ENCODE measurements around the gene SIRPA.
"Not testable (repeated sequence)": the region's sequence is repeated elsewhere in the genome, so short reads cannot be mapped to it uniquely, and the experiment has no call there.

The SIRPA gene

GRCh38 chr20:1901704-1902103 is 6.5 kb downstream of the SIRPA start:
- intact Hi-C loops (cut with DNase I): no loop called here
- DNase-seq: peak in 8 of 10 donors; percentile 64 to 95 (median 75)

GRCh38 chr20:1902188-1902587 is 7.0 kb downstream of the SIRPA start:
- intact Hi-C loops (cut with DNase I): no loop called here
- DNase-seq: no peak

- intact Hi-C loops (cut with DNase I): no loop called here
- peak in 1 of 10 donors; percentile 75 for DNase-seq
These were observed 8.9 kb downstream of the SIRPA start for GRCh38 chr20:1904135-1904534.

- peak in 1 of 10 donors; percentile 61 for DNase-seq
- intact Hi-C loops (cut with DNase I): no loop called here
These were observed 9.8 kb downstream of the SIRPA start for GRCh38 chr20:1905009-1905408.

- DNase-seq: peak in 1 of 10 donors; percentile 86
- intact Hi-C loops (cut with DNase I): no loop called here
These were observed 10.5 kb downstream of the SIRPA start for GRCh38 chr20:1905693-1906092.

GRCh38 chr20:1906361-1907051 is 11.3 kb downstream of the SIRPA start:
- intact Hi-C loops (cut with DNase I): no loop called here
- no peak for DNase-seq

- intact Hi-C loops (cut with DNase I): no loop called here
- DNase-seq: peak in 1 of 10 donors; percentile 78
These were observed 12.4 kb downstream of the SIRPA start for GRCh38 chr20:1907586-1907985.

- peak in 1 of 10 donors; percentile 88 for DNase-seq
- intact Hi-C loops (cut with DNase I): no loop called here
These were observed 13.0 kb downstream of the SIRPA start for GRCh38 chr20:1908191-1908590.

GRCh38 chr20:1909097-1909496 is 13.9 kb downstream of the SIRPA start:
- DNase-seq: peak in 2 of 10 donors; percentile 57 to 87
- intact Hi-C loops (cut with DNase I): no loop called here

- peak in 2 of 10 donors; percentile 30 to 88 for DNase-seq
- intact Hi-C loops (cut with DNase I): no loop called here
These were observed 16.3 kb downstream of the SIRPA start for GRCh38 chr20:1911536-1911935.

GRCh38 chr20:1912053-1912452 is 16.8 kb downstream of the SIRPA start:
- peak in 7 of 10 donors; percentile 61 to 95 (median 72) for DNase-seq
- intact Hi-C loops (cut with DNase I): no loop called here

GRCh38 chr20:1912646-1913045 is 17.4 kb downstream of the SIRPA start:
- peak in 1 of 10 donors; percentile 79 for DNase-seq
- intact Hi-C loops (cut with DNase I): no loop called here

- intact Hi-C loops (cut with DNase I): not testable (repeated sequence)
These were observed 20.0 kb downstream of the SIRPA start for GRCh38 chr20:1915233-1915632.

GRCh38 chr20:1915725-1916124 is 20.5 kb downstream of the SIRPA start:
- intact Hi-C loops (cut with DNase I): no loop called here
- peak in 3 of 10 donors; percentile 14 to 41 (median 41) for DNase-seq

More at GRCh38 chr20:1915233-1915632, 20.0 kb downstream of the SIRPA start:
- DNase-seq: peak in 5 of 10 donors; percentile 43 to 89 (median 69)

GRCh38 chr20:1917786-1918185 is 22.6 kb downstream of the SIRPA start:
- no peak for DNase-seq

GRCh38 chr20:1918491-1919165 is 23.4 kb downstream of the SIRPA start:
- intact Hi-C loops (cut with DNase I): no loop called here
- DNase-seq: peak in 2 of 10 donors; percentile 65 to 69

More at GRCh38 chr20:1917786-1918185, 22.6 kb downstream of the SIRPA start:
- intact Hi-C loops (cut with DNase I): no loop called here

- peak in 2 of 10 donors; percentile 31 to 67 for DNase-seq
- intact Hi-C loops (cut with DNase I): no loop called here
These were observed 25.0 kb downstream of the SIRPA start for GRCh38 chr20:1920252-1920651.

- peak in 2 of 10 donors; percentile 24 to 55 for DNase-seq
- intact Hi-C loops (cut with DNase I): no loop called here
These were observed 25.6 kb downstream of the SIRPA start for GRCh38 chr20:1920826-1921225.

- peak in 2 of 10 donors; percentile 8 to 37 for DNase-seq
- intact Hi-C loops (cut with DNase I): not testable (repeated sequence)
These were observed 26.8 kb downstream of the SIRPA start for GRCh38 chr20:1921985-1922384.

- intact Hi-C loops (cut with DNase I): no loop called here
- peak in 2 of 10 donors; percentile 10 to 60 for DNase-seq
These were observed 27.6 kb downstream of the SIRPA start for GRCh38 chr20:1922786-1923185.

Measured in posterior cingulate gyrus (tissue), 11 donors.